Loucy (cell line): ENCODE results near the gene FGF5.

ENCODE experiments used
- H2AFZ ChIP-seq: fragments of 200-600 bp; sonication (generic); 2 replicates; pipeline ENCODE4 v1.6.0; 2016; ENCODE audit warnings: antibody characterized with exemption, mild to moderate bottlenecking, low read length, moderate library complexity
- H3F3A ChIP-seq: fragments of 200-600 bp; 2 replicates; pipeline ENCODE4 v1.6.0; 2016; ENCODE audit warnings: antibody characterized with exemption, low read depth, mild to moderate bottlenecking
- H3K27me3 ChIP-seq: fragments of 200-600 bp; sonication (generic); 2 replicates; pipeline ENCODE4 v1.6.1; 2014; ENCODE audit warnings: low read length, mild to moderate bottlenecking; ENCODE audit not compliant: insufficient read depth, poor library complexity, severe bottlenecking
- H3K36me3 ChIP-seq: fragments of 200-600 bp; sonication (generic); 2 replicates; pipeline ENCODE4 v1.6.1; 2016; ENCODE audit warnings: low read length; ENCODE audit not compliant: insufficient read depth
- H3K4me1 ChIP-seq: fragments of 200-600 bp; sonication (generic); 2 replicates; pipeline ENCODE4 v1.5.1; 2014; ENCODE audit warnings: low read length, mild to moderate bottlenecking; ENCODE audit not compliant: insufficient read depth, poor library complexity, severe bottlenecking
- H3K4me2 ChIP-seq: fragments of 200-600 bp; sonication (generic); 2 replicates; pipeline ENCODE4 v1.6.0; 2014; ENCODE audit warnings: antibody characterized with exemption, low read length, low read depth, mild to moderate bottlenecking; ENCODE audit not compliant: poor library complexity, severe bottlenecking
- H3K4me3 ChIP-seq: fragments of 200-600 bp; sonication (generic); 2 replicates; pipeline ENCODE4 v1.5.1; 2014; ENCODE audit warnings: low read length, mild to moderate bottlenecking, mixed read lengths; ENCODE audit not compliant: poor library complexity, severe bottlenecking
- H3K79me2 ChIP-seq: fragments of 200-600 bp; sonication (generic); 2 replicates; pipeline ENCODE4 v1.6.1; 2014; ENCODE audit warnings: low read length; ENCODE audit not compliant: insufficient read depth
- H3K9ac ChIP-seq: fragments of 200-600 bp; sonication (generic); 2 replicates; pipeline ENCODE4 v1.6.0; 2014; ENCODE audit warnings: mild to moderate bottlenecking, low read depth, low read length, moderate library complexity; ENCODE audit not compliant: poor library complexity, severe bottlenecking
- H3K9me2 ChIP-seq: fragments of 200-600 bp; sonication (generic); replicated peaks from 2 replicates; pipeline ENCODE4 v1.6.1; 2016; ENCODE audit warnings: low read depth, low read length, mixed read lengths
- H3K9me3 ChIP-seq: fragments of 200-600 bp; sonication (generic); 2 replicates; pipeline ENCODE4 v1.6.1; 2014; ENCODE audit warnings: mild to moderate bottlenecking, antibody characterized with exemption, low read length, low read depth; ENCODE audit not compliant: insufficient read depth
- H4K20me1 ChIP-seq: fragments of 200-600 bp; sonication (generic); 2 replicates; pipeline ENCODE4 v1.6.0; 2014; ENCODE audit warnings: antibody characterized with exemption, low read length, mild to moderate bottlenecking; ENCODE audit not compliant: insufficient read depth, poor library complexity, severe bottlenecking
- EZH2phosphoT487 ChIP-seq: fragments of 200-600 bp; IDR thresholded peaks from 2 replicates; pipeline ENCODE4 v1.6.1; 2018; ENCODE audit warnings: antibody characterized with exemption, mild to moderate bottlenecking, moderate library complexity, borderline replicate concordance
- TF ChIP-seq, protein P1 (sequence below): fragments of 200-600 bp; sonication (generic); conservative IDR thresholded peaks from 2 replicates; pipeline ENCODE4 v1.5.1; 2014; ENCODE audit warnings: mild to moderate bottlenecking, antibody characterized with exemption, low read length

Gene FGF5

DNA sequence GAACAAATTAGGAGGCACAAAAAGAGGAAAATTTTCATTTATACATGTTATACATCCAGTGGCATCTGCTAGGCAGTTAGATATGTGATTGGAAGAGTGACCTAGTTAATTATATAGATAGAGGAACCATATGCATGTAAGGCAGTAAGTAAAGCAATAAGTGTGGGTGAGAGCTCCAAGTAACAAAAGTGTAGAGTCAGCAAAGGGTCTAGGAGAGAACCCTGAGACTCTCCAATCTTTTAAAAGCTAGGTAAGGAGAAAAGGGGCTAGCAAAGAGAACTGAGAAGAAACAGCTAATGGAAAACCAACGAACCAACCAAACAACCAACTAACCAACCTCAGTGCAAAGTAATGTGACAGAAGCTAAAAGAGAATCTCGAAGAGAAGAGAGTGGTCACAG, 65.2 kb downstream of the FGF5 start:
- no peaks in the 10 kb centered on the region for H3K9me2 ChIP-seq
- H3F3A ChIP-seq, result no peaks in the 10 kb centered on the region
- no peak overlapping the region for H2AFZ ChIP-seq
- H3K4me2 ChIP-seq, result no peak overlapping the region
- TF ChIP-seq, protein P1, sequence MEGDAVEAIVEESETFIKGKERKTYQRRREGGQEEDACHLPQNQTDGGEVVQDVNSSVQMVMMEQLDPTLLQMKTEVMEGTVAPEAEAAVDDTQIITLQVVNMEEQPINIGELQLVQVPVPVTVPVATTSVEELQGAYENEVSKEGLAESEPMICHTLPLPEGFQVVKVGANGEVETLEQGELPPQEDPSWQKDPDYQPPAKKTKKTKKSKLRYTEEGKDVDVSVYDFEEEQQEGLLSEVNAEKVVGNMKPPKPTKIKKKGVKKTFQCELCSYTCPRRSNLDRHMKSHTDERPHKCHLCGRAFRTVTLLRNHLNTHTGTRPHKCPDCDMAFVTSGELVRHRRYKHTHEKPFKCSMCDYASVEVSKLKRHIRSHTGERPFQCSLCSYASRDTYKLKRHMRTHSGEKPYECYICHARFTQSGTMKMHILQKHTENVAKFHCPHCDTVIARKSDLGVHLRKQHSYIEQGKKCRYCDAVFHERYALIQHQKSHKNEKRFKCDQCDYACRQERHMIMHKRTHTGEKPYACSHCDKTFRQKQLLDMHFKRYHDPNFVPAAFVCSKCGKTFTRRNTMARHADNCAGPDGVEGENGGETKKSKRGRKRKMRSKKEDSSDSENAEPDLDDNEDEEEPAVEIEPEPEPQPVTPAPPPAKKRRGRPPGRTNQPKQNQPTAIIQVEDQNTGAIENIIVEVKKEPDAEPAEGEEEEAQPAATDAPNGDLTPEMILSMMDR, result no peak
- no peak for TF ChIP-seq EZH2phosphoT487
- H3K9ac ChIP-seq, result no peak overlapping the region
- H3K79me2 ChIP-seq, result no peaks in the 10 kb centered on the region
- H3K4me3 ChIP-seq, result no peak overlapping the region
- no peaks in the 10 kb centered on the region for H3K36me3 ChIP-seq
- no peaks in the 10 kb centered on the region for H4K20me1 ChIP-seq
- H3K4me1 ChIP-seq, result no peaks in the 10 kb centered on the region
- no peaks in the 10 kb centered on the region for H3K27me3 ChIP-seq
- H3K9me3 ChIP-seq, result no peaks in the 10 kb centered on the region

DNA sequence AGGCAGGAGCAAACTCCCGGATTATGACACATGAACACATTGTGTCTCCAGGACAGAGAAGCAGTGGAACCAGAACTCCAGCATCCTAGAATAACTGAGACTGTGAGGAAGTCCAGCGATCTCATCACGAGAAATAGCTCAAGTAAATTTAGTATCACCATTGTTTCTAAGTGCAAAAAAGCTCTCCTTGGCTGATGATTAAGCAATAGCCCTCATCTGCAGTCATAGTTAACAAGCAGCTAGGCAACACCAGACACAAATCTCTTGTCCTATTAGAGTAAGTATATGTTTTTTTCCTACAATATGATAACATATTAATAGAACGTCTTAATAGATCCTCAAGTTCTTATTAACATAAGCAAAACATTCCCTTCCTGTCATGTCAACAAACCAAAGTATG, 66.7 kb downstream of the FGF5 start:
- Histone ChIP-seq H3K9me3 (no peaks in the 10 kb centered on the region), H3K9ac (no peak overlapping the region), H3K79me2 (no peaks in the 10 kb centered on the region), H3K36me3 (no peaks in the 10 kb centered on the region), H2AFZ (no peak overlapping the region), H3K9me2 (no peaks in the 10 kb centered on the region), H3K4me3 (no peak overlapping the region), H3K4me1 (no peaks in the 10 kb centered on the region), H4K20me1 (no peaks in the 10 kb centered on the region), H3K27me3 (no peaks in the 10 kb centered on the region), H3K4me2 (no peak overlapping the region), H3F3A (no peaks in the 10 kb centered on the region)
- TF ChIP-seq EZH2phosphoT487, result no peak
- TF ChIP-seq, protein P1, result no peak

- H3K79me2 ChIP-seq, result no peaks in the 10 kb centered on the region
- H3K36me3 ChIP-seq, result no peaks in the 10 kb centered on the region
- no peaks in the 10 kb centered on the region for H3K9me2 ChIP-seq
- TF ChIP-seq EZH2phosphoT487, result no peak
- TF ChIP-seq, protein P1, result no peak
- no peaks in the 10 kb centered on the region for H3K9me3 ChIP-seq
- no peaks in the 10 kb centered on the region for H3K4me1 ChIP-seq
- H2AFZ ChIP-seq, result no peak overlapping the region
- H3K9ac ChIP-seq, result no peak overlapping the region
- no peaks in the 10 kb centered on the region for H3K27me3 ChIP-seq
- no peaks in the 10 kb centered on the region for H4K20me1 ChIP-seq
- H3F3A ChIP-seq, result no peaks in the 10 kb centered on the region
- no peak overlapping the region for H3K4me2 ChIP-seq
- H3K4me3 ChIP-seq, result no peak overlapping the region
These were observed 68.1 kb downstream of the FGF5 start for GRCh38 chr4:80334568-80334967.
